Measurements from ENCODE around the gene TPP1.

TPP1 gene

GRCh38 chr11:6587360-6587953 is 31.8 kb downstream of the TPP1 start:
- TF ChIP-seq, protein P1, sequence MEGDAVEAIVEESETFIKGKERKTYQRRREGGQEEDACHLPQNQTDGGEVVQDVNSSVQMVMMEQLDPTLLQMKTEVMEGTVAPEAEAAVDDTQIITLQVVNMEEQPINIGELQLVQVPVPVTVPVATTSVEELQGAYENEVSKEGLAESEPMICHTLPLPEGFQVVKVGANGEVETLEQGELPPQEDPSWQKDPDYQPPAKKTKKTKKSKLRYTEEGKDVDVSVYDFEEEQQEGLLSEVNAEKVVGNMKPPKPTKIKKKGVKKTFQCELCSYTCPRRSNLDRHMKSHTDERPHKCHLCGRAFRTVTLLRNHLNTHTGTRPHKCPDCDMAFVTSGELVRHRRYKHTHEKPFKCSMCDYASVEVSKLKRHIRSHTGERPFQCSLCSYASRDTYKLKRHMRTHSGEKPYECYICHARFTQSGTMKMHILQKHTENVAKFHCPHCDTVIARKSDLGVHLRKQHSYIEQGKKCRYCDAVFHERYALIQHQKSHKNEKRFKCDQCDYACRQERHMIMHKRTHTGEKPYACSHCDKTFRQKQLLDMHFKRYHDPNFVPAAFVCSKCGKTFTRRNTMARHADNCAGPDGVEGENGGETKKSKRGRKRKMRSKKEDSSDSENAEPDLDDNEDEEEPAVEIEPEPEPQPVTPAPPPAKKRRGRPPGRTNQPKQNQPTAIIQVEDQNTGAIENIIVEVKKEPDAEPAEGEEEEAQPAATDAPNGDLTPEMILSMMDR (IDR thresholded peaks at IDR 0.05; ENCODE audit: control insufficient read depth, extremely low read depth, insufficient read depth): no peak
- peak; percentile 84 for DNase-seq (ENCODE audit: low read depth)
- H3K4me3 ChIP-seq (ENCODE audit: low read depth, low read length): no peak overlapping the region

DNA sequence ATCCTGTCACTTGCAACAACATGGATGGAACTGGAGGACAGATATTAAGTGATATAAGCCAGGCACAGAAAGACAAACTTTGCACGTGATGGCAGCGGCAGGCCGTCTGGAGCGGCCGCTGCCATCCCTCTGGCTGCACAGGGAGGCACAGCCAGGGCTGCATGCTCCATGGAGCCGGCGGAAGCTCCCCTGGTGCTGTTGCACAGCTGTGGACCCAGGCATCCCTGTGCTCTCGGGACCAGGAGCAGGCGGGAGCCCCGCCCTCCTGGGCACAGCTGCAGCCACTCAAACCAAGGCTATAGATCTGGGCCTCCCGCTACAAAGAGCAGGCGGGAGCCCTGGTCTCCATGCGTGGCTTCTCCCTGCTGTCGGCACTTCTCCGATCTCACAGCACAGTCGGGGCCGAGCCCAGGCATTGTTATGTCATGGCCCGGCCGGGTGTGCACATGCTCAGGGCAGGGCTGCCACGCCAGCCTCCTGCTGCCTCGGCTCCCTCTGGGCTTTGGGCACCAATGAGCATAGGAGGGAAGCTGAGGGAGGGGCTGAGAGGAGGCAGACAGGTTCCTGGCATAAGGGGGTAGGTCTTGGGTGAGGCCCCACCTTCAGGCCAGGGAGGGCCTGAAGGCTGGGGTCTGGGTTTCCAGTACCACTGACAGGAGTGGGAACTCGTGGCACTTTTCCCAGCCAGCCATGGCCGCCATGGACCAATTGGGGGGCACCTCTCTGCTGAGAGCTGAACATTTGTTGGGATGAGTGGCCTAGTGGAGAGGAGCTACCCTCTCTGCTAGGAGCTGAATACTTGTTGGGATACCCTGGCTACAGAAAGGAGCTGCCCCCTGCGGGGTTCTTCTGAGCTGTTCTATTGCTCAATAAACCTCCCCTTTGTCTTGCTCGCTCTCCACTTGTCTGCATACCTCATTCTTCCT is 32.5 kb downstream of the TPP1 start:
- TF ChIP-seq, protein P1 (IDR thresholded peaks at IDR 0.05; ENCODE audit: control insufficient read depth, extremely low read depth, insufficient read depth): no peak
- no peak overlapping the region for H3K4me3 ChIP-seq (ENCODE audit: low read depth, low read length)
- DNase-seq (ENCODE audit: low read depth): no peak

- no peak overlapping the region for H3K4me3 ChIP-seq (ENCODE audit: low read depth, low read length)
- TF ChIP-seq, protein P1 (IDR thresholded peaks at IDR 0.05; ENCODE audit: control insufficient read depth, extremely low read depth, insufficient read depth): no peak
- DNase-seq (ENCODE audit: low read depth): no peak
These were observed 34.7 kb downstream of the TPP1 start for GRCh38 chr11:6584528-6584927.

- TF ChIP-seq, protein P1 (IDR thresholded peaks at IDR 0.05; ENCODE audit: control insufficient read depth, extremely low read depth, insufficient read depth): no peak
- no peak for DNase-seq (ENCODE audit: low read depth)
These were observed 35.6 kb downstream of the TPP1 start for GRCh38 chr11:6583584-6583983.

GRCh38 chr11:6579681-6580080 is 39.5 kb downstream of the TPP1 start:
- no peak for DNase-seq (ENCODE audit: low read depth)
- no peak overlapping the region for H3K4me3 ChIP-seq (ENCODE audit: low read depth, low read length)
- TF ChIP-seq, protein P1 (IDR thresholded peaks at IDR 0.05; ENCODE audit: control insufficient read depth, extremely low read depth, insufficient read depth): no peak

More at GRCh38 chr11:6583584-6583983, 35.6 kb downstream of the TPP1 start:
- H3K4me3 ChIP-seq (ENCODE audit: low read depth, low read length): no peak overlapping the region

DNA sequence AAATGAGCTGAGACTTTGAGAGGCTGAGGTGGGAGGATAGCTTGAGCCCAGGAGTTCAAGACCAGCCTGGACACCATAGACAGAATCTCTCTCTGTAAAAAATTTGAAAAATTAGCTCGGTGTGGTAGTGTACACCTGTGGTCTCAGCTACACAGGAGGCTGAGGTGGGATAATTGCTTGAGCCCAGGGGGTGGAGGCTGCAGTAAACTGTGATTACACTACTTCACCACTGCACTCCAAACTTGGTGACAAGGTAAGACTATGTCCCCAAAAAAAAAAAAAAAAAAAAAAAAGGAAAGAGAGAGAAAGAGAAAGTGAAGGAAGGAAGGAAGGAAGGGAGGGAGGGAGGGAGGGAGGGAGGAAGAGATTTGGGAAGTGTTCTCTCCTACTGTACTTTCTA is 41.1 kb downstream of the TPP1 start:
- TF ChIP-seq, protein P1 (IDR thresholded peaks at IDR 0.05; ENCODE audit: control insufficient read depth, extremely low read depth, insufficient read depth): no peak
- no peak overlapping the region for H3K4me3 ChIP-seq (ENCODE audit: low read depth, low read length)
- no peak for DNase-seq (ENCODE audit: low read depth)

Data from LNCaP clone FGC (cell line).